Panc1 (cell line): ENCODE data around the gene ACVR1B.

Experiments
- CTCF ChIP-seq: fragments of 450-650 bp; IDR thresholded peaks from 2 replicates; pipeline ENCODE4 v1.5.1; 2017; ENCODE audit warnings: mild to moderate bottlenecking
- POLR2AphosphoS5 ChIP-seq: IDR thresholded peaks from 2 replicates; pipeline ENCODE4 v1.6.1; 2012; ENCODE audit warnings: mild to moderate bottlenecking, low read depth, low read length, moderate library complexity
- REST ChIP-seq, 2 experiments: IDR thresholded peaks; 2 replicates each; pipeline ENCODE4 v1.6.1; 2011 to 2012; ENCODE audit warnings: low read depth in 2 of 2, control low read depth in 1 of 2, low read length in 1 of 2, mild to moderate bottlenecking in 1 of 2, moderate library complexity in 1 of 2; ENCODE audit not compliant: insufficient read depth in 1 of 2

GRCh38 chr12:51960890-51961289 lies 9.4 kb downstream of the ACVR1B start:
- TF ChIP-seq POLR2AphosphoS5 = no peak
- no peak for TF ChIP-seq CTCF
- no peak for TF ChIP-seq REST (IDR thresholded peaks at IDR 0.05; ENCODE audit: insufficient read depth in 1 of 2, low read depth in 2 of 2, low read length in 1 of 2)
